Stimulated activated CD4-positive, alpha-beta T cell treated with anti-CD3 and anti-CD28 coated beads, Interleukin-2, amount 100 ng/mL, for 4 hours (primary cell): ENCODE data around the gene ULK1.

Experiments
- DNase-seq: peaks from one replicate; pipeline ENCODE4 v3.0.0-alpha.2; 2020; ENCODE audit warnings: low read depth

The ULK1 gene

DNA sequence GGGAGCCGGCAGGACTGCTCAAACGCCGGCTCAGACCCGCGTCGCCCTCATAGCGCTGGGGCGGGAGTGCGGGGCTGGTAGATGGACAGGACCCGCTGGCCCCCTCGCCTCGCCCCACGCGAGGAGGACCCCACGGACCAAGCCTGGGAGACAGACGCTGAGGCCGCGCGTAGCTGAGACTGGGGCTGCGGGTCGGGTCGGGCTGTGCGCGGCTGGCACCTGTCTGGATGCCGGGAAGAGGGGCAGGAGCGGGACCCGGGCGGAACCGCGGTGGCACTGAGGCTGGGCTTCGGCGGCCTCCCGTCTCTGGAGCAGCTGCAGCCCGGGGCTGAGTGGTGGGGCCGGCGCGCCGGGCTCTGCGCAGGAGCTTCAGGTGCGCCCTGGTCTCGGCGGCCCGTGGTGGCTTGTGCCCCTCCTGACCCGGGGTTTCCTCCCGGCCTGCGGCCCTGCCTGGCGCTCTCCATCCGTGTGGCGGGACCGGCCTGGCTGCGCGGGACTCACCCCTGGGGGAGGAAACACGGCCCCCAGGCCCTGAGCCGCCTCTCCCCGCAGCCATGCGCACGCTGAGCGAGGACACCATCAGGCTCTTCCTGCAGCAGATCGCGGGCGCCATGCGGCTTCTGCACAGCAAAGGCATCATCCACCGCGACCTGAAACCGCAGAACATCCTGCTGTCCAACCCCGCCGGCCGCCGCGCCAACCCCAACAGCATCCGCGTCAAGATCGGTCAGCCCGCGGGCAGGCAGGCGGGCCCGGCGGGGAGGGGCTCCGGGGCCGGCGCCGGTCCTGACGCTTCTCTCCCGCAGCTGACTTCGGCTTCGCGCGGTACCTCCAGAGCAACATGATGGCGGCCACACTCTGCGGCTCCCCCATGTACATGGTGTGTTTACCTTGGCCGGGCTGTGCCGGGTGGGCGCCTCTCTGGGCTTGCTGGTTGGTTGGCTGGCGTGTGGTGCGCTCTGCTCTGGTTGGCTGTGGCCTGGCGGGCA, 14.0 kb downstream of the ULK1 start:
- no peak for DNase-seq

DNA sequence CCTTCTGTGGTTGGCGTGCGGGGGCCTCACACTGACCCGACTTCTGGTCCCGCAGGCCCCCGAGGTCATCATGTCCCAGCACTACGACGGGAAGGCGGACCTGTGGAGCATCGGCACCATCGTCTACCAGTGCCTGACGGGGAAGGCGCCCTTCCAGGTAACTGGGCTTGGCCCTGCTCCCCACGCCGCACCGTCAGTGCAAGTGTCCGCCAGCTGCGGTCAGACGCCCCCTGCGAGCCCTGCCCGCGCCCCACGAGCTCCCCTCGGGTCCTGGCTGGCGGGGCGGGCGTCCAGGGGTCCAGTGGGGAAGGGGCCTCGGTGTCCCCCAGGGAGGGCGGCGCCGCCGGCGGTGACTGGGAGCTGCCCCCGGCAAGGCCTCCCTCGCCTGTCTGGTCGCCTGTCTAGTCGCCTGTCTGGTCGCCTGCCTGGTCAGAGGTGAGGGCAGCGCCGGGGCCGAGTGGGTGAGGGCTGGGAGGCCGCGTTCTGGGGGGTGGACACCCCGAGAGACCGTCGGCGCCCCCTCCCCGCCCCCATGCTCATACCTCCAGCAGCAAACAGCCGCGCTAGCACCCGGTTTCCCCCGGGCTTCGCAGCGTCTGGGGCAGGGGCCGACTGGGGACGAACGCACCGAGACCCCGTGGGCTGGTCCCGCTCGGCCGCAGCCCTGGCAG, 14.8 kb downstream of the ULK1 start:
- no peak for DNase-seq

DNA sequence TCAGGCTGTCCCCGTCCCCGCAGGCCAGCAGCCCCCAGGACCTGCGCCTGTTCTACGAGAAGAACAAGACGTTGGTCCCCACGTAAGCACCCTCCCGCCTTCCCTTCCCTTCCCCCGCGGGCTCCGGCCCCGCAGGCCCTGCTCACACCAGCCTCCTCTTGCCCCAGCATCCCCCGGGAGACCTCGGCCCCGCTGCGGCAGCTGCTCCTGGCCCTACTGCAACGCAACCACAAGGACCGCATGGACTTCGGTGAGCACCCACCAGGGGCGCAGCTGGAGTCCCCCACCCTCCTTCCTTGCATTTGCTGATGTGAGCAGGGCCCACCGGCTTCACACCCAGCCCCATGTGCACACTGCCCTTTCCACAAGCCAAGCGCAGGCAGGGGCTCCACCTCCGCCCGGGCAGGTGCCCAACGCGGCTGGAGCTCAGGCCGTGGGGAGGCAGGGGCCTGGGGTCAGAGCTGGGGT, 15.4 kb downstream of the ULK1 start:
- no peak for DNase-seq

DNA sequence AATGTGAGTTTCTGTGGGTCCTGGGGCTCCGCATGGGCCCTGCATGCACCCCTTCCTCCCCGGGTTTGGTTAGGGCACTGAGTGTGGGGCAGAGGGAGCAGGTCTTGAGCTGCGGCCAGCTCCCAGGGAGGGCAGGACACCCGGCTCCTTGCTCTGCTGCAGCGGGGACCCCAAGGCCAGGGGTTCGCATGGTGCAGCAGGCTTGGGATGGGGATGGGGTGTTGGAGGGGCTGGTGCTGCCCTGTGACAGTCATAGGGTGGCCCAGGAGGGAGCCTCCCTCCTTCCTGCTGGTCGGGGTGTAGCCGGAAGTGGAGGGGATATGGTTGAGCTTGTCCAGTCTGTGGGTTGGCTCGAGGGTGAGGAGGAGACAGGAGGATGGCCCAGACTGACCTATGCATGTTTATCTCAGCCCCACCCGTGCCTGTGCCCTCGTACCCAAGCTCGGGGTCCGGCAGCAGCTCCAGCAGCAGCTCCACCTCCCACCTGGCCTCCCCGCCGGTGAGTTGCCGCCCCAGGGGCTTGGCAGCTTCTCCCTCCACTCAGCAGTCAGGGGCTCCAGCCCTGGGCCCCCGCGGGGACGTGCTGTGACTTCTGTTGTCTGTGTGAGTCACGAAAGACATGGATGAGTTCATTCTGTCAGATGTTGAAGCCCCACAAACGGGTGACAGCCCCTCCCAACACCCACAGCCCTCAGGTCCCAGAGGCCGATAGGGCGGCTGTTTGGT, 16.0 kb downstream of the ULK1 start:
- no peak for DNase-seq

DNA sequence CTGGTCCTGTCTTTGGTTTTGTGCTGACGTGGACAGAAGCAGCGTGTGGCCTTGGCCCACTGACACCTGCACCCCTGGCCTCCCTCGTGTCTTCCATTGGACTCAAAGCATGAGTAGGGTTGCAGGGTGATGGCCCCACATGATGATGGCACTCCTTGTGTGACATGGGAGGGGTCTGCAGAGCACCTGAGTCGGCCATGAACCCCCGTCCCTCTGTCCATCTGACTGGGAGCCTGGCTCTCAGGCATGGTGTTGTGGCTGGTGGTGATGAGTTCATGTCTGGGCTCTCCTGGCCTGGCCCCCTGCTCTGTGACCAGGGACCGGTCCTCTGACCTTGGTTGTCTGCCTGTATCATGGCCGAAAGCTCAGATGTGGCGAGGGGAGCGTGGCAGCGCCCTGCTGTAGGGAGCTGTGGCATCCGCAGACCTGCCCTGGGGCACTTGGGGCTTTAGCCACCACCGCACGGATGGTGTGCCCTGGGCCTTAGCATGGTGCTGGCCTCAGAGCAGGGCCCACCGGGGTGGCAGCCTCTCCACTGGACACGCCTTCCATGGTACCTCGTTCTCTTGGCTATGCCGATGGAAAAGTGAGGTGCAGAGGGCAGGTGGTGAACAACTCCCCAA, 16.7 kb downstream of the ULK1 start:
- DNase-seq, result no peak

DNA sequence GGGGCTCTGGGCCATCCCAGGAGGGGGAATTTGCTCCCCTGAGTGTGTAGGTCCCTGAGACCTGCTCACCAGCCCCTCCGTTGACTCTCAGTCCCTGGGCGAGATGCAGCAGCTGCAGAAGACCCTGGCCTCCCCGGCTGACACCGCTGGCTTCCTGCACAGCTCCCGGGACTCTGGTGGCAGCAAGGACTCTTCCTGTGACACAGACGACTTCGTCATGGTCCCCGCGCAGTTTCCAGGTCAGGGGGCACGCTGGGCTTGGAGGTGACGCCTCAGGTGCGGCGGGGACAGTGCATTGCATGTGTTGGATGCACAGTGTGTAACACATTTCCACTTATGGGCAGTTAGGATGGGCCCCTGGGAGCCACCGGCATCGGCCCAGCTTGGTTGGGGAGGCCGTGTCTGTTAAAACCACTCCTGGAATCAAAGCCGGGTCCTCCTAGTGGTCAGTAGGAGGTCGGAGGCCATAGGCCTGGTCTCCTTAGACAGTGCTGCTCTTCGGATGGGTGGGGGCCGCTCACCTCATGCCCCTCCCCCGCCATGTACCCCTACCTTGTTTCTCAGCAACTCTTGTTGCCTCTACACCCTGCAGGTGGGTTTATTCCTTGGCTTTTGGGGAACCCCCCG, 17.5 kb downstream of the ULK1 start:
- DNase-seq, result no peak

DNA sequence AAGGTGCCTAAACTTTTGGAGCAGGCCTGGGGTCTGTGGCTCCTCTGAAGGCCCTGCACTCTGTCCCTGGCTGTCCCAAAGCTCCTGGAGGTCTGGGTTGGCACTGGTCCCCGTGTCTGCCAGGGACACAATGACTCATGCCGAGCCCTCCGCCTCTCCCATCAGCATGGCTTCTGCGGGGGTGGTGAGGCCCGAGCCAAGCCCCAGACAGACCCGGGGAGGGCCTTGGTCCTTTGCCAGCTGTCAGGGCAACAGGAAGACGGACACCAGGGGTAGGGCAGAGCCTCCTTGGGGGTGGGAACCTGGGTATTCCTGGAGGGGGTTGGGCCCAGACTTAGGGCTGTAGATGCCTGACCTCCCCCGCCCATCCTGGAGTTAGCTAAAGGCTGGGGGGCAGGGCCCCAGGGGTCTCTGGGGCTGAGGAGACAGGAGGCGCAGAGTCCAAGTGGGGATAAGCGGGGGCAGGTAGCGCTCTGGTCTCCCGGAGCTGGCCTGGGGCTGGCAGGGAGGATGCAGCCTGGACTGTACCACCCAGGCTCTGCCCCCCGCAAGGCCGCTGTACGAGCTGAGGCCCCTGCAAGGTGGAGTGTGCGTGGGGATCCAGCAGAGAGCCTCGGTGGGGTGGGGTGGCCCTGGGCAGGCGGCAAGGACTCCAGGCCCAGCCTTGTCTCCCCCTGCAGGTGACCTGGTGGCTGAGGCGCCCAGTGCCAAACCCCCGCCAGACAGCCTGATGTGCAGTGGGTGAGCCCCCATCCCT, 18.3 kb downstream of the ULK1 start:
- no peak for DNase-seq

DNA sequence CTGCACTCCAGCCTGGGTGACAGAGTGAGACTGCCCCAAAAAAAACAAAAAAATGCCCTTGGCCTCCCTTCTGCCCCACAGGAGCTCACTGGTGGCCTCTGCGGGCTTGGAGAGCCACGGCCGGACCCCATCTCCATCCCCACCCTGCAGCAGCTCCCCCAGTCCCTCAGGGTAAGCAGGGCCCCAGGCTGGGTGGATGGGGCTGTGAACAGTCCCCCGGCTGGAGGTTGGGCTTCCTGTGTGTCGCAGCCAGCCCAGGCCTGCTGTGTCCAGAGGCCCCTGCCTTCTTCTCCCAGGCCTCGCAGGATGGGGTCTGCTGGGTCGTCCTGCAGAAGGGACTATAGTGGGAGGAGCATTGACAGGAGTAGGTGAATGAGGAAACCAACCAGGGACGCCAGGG, 19.2 kb downstream of the ULK1 start:
- DNase-seq, result no peak

DNA sequence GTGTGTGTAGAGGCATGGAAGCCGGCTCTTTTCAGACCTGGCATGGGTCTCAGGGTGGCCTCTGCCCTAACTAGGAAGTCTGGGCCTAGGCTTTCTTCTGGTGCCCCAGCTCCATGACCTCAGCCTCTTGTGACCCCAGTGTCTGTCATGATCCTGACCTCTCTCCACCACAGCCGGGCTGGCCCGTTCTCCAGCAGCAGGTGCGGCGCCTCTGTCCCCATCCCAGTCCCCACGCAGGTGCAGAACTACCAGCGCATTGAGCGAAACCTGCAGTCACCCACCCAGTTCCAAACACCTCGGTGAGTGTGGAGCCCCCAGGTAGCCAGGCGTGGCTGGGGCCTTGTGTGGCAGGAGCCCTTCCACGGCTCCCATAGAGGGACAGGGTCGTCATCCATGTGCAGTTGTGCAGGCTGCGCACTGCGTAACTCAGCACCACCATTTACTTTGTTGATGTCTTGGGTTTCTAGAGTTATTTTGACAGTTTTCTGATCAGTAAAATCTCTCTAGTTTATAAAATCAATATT, 19.8 kb downstream of the ULK1 start:
- no peak for DNase-seq

DNA sequence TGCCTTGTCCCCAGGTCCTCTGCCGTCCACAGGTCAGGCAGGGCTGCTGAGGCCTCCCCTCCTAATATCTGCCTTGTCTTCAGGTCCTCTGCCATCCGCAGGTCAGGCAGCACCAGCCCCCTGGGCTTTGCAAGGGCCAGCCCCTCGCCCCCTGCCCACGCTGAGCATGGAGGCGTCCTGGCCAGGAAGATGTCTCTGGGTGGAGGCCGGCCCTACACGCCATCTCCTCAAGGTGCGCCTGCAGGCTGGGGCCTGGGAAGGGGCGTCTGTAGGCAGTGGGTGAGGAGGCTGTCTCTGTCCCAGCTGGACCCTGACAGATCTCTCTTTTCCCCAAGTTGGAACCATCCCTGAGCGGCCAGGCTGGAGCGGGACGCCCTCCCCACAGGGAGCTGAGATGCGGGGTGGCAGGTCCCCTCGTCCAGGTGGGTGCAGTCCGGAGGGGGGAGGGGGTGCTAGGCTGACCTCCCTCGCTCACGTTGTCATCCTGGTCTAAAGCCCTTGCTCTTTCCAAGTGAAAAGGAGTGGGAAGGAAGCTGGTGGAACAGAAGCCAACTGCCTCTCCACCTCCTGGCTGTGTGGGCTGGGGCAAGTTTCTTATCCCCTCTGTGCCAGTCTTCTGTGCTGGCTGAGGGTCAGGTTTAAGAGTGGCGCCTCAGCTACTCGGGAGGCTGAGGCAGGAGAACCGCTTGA, 20.7 kb downstream of the ULK1 start:
- DNase-seq, result no peak

DNA sequence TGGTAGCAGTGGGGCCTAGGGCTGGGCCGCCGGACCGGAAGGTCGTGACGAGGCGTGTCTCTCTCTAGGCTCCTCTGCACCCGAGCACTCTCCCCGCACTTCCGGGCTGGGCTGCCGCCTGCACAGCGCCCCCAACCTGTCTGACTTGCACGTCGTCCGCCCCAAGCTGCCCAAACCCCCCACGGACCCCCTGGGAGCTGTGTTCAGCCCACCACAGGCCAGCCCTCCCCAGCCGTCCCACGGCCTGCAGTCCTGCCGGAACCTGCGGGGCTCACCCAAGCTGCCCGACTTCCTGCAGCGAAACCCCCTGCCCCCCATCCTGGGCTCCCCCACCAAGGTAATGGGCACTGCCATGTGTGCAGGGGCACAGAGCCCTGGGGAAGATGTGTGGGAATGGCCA, 21.4 kb downstream of the ULK1 start:
- DNase-seq, result no peak

DNA sequence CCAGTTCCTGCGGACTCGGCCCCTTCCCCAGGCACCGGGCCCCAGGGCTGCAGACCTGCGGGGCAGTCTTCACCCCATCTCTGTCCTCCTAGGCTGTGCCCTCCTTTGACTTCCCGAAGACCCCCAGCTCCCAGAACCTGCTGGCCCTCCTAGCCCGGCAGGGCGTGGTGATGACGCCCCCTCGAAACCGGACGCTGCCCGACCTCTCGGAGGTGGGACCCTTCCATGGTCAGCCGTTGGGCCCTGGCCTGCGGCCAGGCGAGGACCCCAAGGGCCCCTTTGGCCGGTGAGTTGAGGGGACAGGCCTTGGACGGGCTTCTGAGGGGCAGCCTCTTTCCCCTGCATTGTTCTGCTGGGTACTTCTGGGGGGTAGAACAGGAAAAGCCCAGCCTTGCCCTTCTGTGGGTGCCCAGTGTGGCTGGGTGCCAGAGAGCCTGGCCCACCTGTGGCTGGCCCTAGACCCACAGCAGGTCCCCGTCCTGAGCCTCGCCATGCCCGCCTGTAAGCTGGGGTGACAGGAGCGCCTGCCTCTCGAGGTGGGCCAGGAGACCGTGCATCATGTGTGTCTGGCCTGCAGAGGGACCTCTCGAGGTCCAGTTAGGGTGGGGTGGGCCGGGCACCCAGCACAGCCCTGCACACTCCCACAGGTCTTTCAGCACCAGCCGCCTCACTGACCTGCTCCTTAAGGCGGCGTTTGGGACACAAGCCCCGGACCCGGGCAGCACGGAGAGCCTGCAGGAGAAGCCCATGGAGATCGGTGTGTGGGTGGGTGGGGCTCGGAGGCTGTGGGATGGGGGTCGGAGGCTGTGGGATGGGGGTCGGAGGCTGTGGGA, 22.1 kb downstream of the ULK1 start:
- DNase-seq, result no peak

DNA sequence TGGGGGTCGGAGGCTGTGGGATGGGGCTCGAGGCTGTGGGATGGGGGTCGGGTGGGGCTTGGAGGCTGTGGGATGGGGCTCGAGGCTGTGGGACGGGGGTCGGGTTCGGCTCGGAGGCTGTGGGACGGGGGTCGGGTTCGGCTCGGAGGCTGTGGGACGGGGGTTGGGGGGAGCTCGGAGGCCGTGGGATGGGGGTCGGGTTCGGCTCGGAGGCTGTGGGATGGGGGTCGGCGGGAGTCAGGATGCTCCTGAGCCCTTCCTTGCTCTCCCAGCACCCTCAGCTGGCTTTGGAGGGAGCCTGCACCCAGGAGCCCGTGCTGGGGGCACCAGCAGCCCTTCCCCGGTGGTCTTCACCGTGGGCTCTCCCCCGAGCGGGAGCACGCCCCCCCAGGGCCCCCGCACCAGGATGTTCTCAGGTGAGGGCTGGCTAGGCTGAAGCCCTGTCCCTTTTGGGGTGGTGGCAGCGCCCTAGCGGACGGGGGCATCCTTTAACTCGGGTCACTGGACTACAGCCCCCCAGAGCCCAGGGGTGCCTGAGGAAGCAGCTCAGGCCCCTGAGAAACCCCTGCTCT, 22.8 kb downstream of the ULK1 start:
- no peak for DNase-seq

DNA sequence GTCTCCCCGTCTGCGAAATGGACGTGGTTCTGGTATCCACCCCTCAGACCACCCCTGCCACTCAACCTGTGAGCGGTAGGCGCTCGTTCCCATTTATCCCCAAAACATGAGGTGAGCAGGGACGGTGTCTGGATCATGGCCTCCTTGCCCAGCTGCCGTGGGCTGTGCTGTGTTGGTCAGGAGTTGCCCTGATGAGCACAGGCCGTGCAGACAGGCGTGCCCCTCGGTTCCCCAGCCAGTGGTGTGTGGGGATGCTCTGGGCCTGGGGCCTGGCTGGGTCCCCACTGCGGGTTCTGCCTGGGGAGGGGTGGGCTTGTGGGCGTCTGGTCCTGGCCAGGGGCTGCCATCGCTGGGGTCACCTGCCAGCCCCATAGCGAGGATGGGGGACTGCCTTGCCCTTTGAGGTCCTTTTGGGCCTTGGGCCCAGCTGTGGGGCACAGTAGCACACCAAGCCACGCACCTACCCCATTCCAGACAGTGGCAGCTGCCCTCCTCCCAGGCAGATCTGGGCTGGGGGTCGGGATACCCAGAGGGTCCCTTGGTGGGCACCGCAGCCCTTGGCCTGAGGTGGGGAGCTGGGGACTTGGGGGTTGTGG, 23.4 kb downstream of the ULK1 start:
- DNase-seq, result no peak

DNA sequence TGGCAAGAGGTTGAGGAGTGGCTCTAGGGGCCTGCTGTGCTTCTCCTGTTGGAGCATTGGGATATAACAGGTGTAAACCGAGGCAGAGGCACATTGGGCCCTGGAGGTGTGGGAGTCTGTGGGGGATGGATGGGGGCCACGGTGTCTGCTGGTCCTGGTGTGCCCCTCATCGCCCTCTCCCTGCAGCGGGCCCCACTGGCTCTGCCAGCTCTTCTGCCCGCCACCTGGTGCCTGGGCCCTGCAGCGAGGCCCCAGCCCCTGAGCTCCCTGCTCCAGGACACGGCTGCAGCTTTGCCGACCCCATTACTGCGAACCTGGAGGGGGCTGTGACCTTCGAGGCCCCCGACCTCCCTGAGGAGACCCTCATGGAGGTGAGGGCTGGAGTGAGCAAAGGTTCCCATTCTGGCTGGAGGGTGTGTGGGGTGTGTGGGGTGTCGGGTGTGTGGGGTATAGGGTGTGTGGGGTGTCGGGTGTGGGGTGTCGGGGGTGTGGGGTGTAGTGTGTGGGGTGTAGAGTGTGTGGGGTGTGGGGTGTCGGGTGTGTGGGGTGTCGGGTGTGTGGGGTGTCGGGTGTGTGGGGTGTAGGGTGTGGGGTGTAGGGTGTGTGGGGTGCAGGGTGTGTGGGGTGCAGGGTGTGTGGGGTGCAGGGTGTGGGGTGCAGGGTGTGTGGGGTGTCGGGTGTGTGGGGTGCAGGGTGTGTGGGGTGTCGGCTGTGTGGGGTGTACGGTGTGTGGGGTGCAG, 24.1 kb downstream of the ULK1 start:
- DNase-seq, result no peak

DNA sequence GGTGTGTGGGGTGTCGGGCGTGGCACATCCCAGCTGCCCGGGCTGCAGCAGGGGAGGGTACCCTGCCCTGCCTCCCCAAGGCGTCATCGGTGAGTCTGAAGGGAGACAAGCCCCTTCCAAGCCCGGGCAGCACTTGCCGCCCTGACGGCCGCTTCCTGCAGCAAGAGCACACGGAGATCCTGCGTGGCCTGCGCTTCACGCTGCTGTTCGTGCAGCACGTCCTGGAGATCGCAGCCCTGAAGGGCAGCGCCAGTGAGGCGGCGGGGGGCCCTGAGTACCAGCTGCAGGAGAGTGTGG, 24.6 kb downstream of the ULK1 start:
- no peak for DNase-seq

DNA sequence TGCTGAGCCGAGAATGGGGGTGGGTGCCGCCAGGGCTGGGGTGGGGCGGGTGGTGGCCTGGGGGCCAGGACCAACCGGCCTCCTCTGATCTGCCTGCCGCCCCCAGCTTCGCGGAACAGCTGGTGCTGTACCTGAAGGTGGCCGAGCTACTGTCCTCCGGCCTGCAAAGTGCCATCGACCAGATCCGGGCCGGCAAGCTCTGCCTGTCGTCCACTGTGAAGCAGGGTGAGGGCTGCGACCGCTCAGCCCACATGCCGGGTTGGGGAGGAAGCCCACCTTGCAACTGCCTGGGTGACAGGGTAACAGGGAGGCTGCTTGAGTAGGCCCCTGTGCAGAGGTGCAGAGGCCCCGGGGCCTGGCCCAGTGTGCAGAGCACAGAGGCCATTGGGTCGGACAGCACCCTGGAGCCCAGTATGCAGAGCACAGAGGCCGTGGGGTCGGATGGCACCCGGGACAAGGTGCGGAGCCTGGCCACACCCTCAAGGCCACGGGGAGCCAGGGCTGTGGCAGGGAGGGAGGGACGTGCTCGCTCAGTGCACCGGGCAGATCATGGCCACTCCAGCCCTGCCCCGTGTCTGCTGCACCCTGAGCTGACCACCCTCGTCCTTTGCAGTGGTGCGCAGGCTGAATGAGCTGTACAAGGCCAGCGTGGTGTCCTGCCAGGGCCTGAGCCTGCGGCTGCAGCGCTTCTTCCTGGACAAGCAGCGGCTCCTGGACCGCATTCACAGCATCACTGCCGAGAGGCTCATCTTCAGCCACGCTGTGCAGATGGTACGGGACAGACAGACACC, 25.1 kb downstream of the ULK1 start:
- no peak for DNase-seq
